Hepatocyte (in vitro differentiated cells): ENCODE results near the gene C6orf141. TPM values are rescaled to one million over a fixed set of nuclear protein-coding genes. Genes with fewer than 3 reads are reported as not detected.

Source experiments
- DNase-seq: peaks from one replicate; pipeline ENCODE4 v3.0.0-alpha.2; 2016; ENCODE audit warnings: low spot score
- H2AFZ ChIP-seq: fragments of 200-600 bp; sonication (generic); 2 replicates; pipeline ENCODE4 v1.6.0; 2016; ENCODE audit warnings: antibody characterized with exemption, mild to moderate bottlenecking
- H3K27ac ChIP-seq: fragments of 200-600 bp; sonication (generic); 2 replicates; pipeline ENCODE4 v1.5.1; 2016; ENCODE audit warnings: mild to moderate bottlenecking
- H3K27me3 ChIP-seq: fragments of 200-600 bp; sonication (generic); 2 replicates; pipeline ENCODE4 v1.6.1; 2016
- H3K36me3 ChIP-seq: fragments of 200-600 bp; sonication (generic); replicated peaks from 2 replicates; pipeline ENCODE4 v1.5.1; 2016; ENCODE audit warnings: low read depth; ENCODE audit not compliant: insufficient read depth
- H3K4me1 ChIP-seq: fragments of 200-600 bp; sonication (generic); 2 replicates; pipeline ENCODE4 v1.5.1; 2016; ENCODE audit warnings: mild to moderate bottlenecking, moderate library complexity; ENCODE audit not compliant: insufficient read depth
- H3K4me2 ChIP-seq: fragments of 200-600 bp; sonication (generic); 2 replicates; pipeline ENCODE4 v1.6.0; 2016
- H3K4me3 ChIP-seq: fragments of 200-600 bp; sonication (generic); 2 replicates; pipeline ENCODE4 v1.5.1; 2016; ENCODE audit warnings: mild to moderate bottlenecking
- H3K79me2 ChIP-seq: fragments of 200-600 bp; sonication (generic); 2 replicates; pipeline ENCODE4 v1.6.0; 2017; ENCODE audit warnings: mild to moderate bottlenecking
- H3K9me2 ChIP-seq: fragments of 200-600 bp; sonication (generic); replicated peaks from 2 replicates; pipeline ENCODE4 v1.6.0; 2017; ENCODE audit warnings: mild to moderate bottlenecking; ENCODE audit not compliant: insufficient read depth
- H3K9me3 ChIP-seq: fragments of 200-600 bp; sonication (generic); 2 replicates; pipeline ENCODE4 v1.5.1; 2016; ENCODE audit warnings: low read depth, mild to moderate bottlenecking
- H4K20me1 ChIP-seq: fragments of 200-600 bp; sonication (generic); 2 replicates; pipeline ENCODE4 v1.6.0; 2016; ENCODE audit warnings: mild to moderate bottlenecking; ENCODE audit not compliant: insufficient read depth, poor library complexity, severe bottlenecking
- CTCF ChIP-seq: fragments of 200-600 bp; sonication (generic); IDR thresholded peaks from 2 replicates; pipeline ENCODE4 v1.5.1; 2016; ENCODE audit warnings: antibody characterized with exemption, mild to moderate bottlenecking; ENCODE audit not compliant: poor library complexity
- EZH2 ChIP-seq: fragments of 200-600 bp; sonication (generic); IDR thresholded peaks from 2 replicates; pipeline ENCODE4 v1.6.1; 2016; ENCODE audit warnings: antibody characterized with exemption, mild to moderate bottlenecking, borderline replicate concordance
- EZH2phosphoT487 ChIP-seq: fragments of 200-600 bp; sonication (generic); IDR thresholded peaks from one replicate; pipeline ENCODE4 v1.6.1; 2018; ENCODE audit warnings: antibody characterized with exemption, mild to moderate bottlenecking, low read depth, moderate library complexity; ENCODE audit not compliant: unreplicated experiment, severe bottlenecking
- WGBS: methylation state at CpG from one replicate; pipeline ENCODE4 v1.1.6; 2016; ENCODE audit warnings: low lambda C conversion rate; ENCODE audit errors: missing lambda C conversion rate; 5-methylcytosine and 5-hydroxymethylcytosine counted together
- polyA plus RNA-seq: library from polyadenylated mRNA; unstranded; fragments of >200 nt; fragmentation: Nextera tagmentation; extraction: Ambion mirVana; gene quantifications from 2 replicates; pipeline ENCODE4 v1.2.1, GENCODE V29; 2016
- total RNA-seq: library from RNA; depleted of rRNA; stranded (reverse); fragments of >200 nt; gene quantifications from 2 replicates; pipeline ENCODE4 v1.2.3, GENCODE V29; 2014

C6orf141 gene
- total and polyA plus RNA-seq, 2 experiments from 2014 or later, result 2.9 to 4.5 TPM

- WGBS, result 96% methylated on average over 1 of the region's 1 CpG
- H3K36me3 ChIP-seq, result no peaks in the 10 kb centered on the region
- H3K9me3 ChIP-seq, result no peaks in the 10 kb centered on the region
- H3K27me3 ChIP-seq, result no peaks in the 10 kb centered on the region
- H3K4me3 ChIP-seq, result no peak overlapping the region
- no peaks in the 10 kb centered on the region for H3K9me2 ChIP-seq
- H4K20me1 ChIP-seq, result no peaks in the 10 kb centered on the region
- no peak for DNase-seq
- no peak overlapping the region for H2AFZ ChIP-seq
- H3K79me2 ChIP-seq, result no peaks in the 10 kb centered on the region
- no peak for TF ChIP-seq EZH2
- no peak for TF ChIP-seq EZH2phosphoT487
- TF ChIP-seq CTCF, result no peak
- no peak overlapping the region for H3K27ac ChIP-seq
- peaks cover 7% of the 10 kb centered on the region for H3K4me1 ChIP-seq
- no peak overlapping the region for H3K4me2 ChIP-seq
These were observed 30.8 kb upstream of the C6orf141 start for GRCh38 chr6:49519660-49520059.

GRCh38 chr6:49522710-49523593, 27.5 kb upstream of the C6orf141 start:
- 55% methylated on average over 7 of the region's 7 CpGs for WGBS
- DNase-seq, result peak; percentile 57

GRCh38 chr6:49523901-49524300, 26.6 kb upstream of the C6orf141 start:
- no peak overlapping the region for H3K4me3 ChIP-seq
- H3K9me2 ChIP-seq, result no peaks in the 10 kb centered on the region
- no peaks in the 10 kb centered on the region for H3K79me2 ChIP-seq
- no peak for DNase-seq
- no peak overlapping the region for H3K27ac ChIP-seq
- H3K4me1 ChIP-seq, result peaks cover 7% of the 10 kb centered on the region
- no peaks in the 10 kb centered on the region for H3K27me3 ChIP-seq
- H2AFZ ChIP-seq, result no peak overlapping the region
- H4K20me1 ChIP-seq, result no peaks in the 10 kb centered on the region
- no peaks in the 10 kb centered on the region for H3K9me3 ChIP-seq
- TF ChIP-seq EZH2phosphoT487, result no peak
- no peak for TF ChIP-seq CTCF
- no peak for TF ChIP-seq EZH2
- H3K4me2 ChIP-seq, result peak overlapping the region; percentile 41
- no peaks in the 10 kb centered on the region for H3K36me3 ChIP-seq
- WGBS, result 77% methylated on average over 1 of the region's 1 CpG

More at GRCh38 chr6:49522710-49523593, 27.5 kb upstream of the C6orf141 start:
- TF ChIP-seq EZH2, result no peak
- TF ChIP-seq CTCF, result no peak
- peak; percentile 93 for TF ChIP-seq EZH2phosphoT487
- H3K4me2 ChIP-seq, result peak overlapping the region; percentile 41
- H3K36me3 ChIP-seq, result no peaks in the 10 kb centered on the region
- peaks cover 7% of the 10 kb centered on the region for H3K4me1 ChIP-seq
- no peaks in the 10 kb centered on the region for H3K27me3 ChIP-seq
- H3K79me2 ChIP-seq, result no peaks in the 10 kb centered on the region
- H3K4me3 ChIP-seq, result no peak overlapping the region
- H2AFZ ChIP-seq, result no peak overlapping the region
- no peaks in the 10 kb centered on the region for H4K20me1 ChIP-seq
- H3K27ac ChIP-seq, result peak overlapping the region; percentile 41
- H3K9me2 ChIP-seq, result no peaks in the 10 kb centered on the region
- no peaks in the 10 kb centered on the region for H3K9me3 ChIP-seq
